Epithelial cell of prostate (primary cell): ENCODE measurements around the gene GSTM4.

ENCODE experiments used
- DNase-seq: peaks from one replicate; pipeline ENCODE4 v3.0.0-alpha.2; 2011; ENCODE audit warnings: low read depth, low spot score
- H3K27ac ChIP-seq: fragments of 450-650 bp; 2 replicates; pipeline ENCODE4 v1.5.1; 2017; ENCODE audit warnings: mild to moderate bottlenecking

GSTM4 gene

GRCh38 chr1:109655615-109656519 lies at the start of gene GSTM4:
GSTM4 (plus strand) TSS chr1:109656099; CDS start chr1:109656390, 291 bp downstream.
- DNase-seq: no peak
- H3K27ac ChIP-seq: no peak within 1 kb of the TSS

GRCh38 chr1:109609881-109610280 lies 46.0 kb upstream of the GSTM4 start:
- DNase-seq: no peak

GRCh38 chr1:109610609-109611307 lies 45.1 kb upstream of the GSTM4 start:
- no peak for DNase-seq

More at GRCh38 chr1:109609881-109610280, 46.0 kb upstream of the GSTM4 start:
- no peak overlapping the region for H3K27ac ChIP-seq

GRCh38 chr1:109611308-109611990 lies 44.5 kb upstream of the GSTM4 start:
- no peak for DNase-seq
- H3K27ac ChIP-seq: no peak overlapping the region

More at GRCh38 chr1:109610609-109611307, 45.1 kb upstream of the GSTM4 start:
- no peak overlapping the region for H3K27ac ChIP-seq

GRCh38 chr1:109613361-109614147 lies 42.3 kb upstream of the GSTM4 start:
- H3K27ac ChIP-seq: no peak overlapping the region
- DNase-seq: no peak

GRCh38 chr1:109615879-109616278 lies 40.0 kb upstream of the GSTM4 start:
- no peak overlapping the region for H3K27ac ChIP-seq
- DNase-seq: no peak

GRCh38 chr1:109616391-109616790 lies 39.5 kb upstream of the GSTM4 start:
- no peak overlapping the region for H3K27ac ChIP-seq
- DNase-seq: no peak

- peak; percentile 52 for DNase-seq
- H3K27ac ChIP-seq: peak overlapping the region; percentile 44
Observed at GRCh38 chr1:109617291-109617801, 38.6 kb upstream of the GSTM4 start.

GRCh38 chr1:109618661-109619575 lies 37.0 kb upstream of the GSTM4 start:
- no peak for DNase-seq

GRCh38 chr1:109619576-109620400 lies 36.1 kb upstream of the GSTM4 start, which contains the start of the genes AMPD2 and GNAT2:
AMPD2 (plus strand) TSS chr1:109619837; CDS start chr1:109621176, 1,339 bp downstream.
GNAT2 (minus strand) TSS chr1:109619616; CDS start chr1:109612870, 6,746 bp downstream.
- DNase-seq: peak; percentile 29
- peak within 1 kb of the TSS; percentile 65 for H3K27ac ChIP-seq

More at GRCh38 chr1:109618661-109619575, 37.0 kb upstream of the GSTM4 start:
- peak overlapping the region; percentile 65 for H3K27ac ChIP-seq

- DNase-seq: no peak
- H3K27ac ChIP-seq: peak overlapping the region; percentile 65
Observed at GRCh38 chr1:109620401-109620791, 35.5 kb upstream of the GSTM4 start.

GRCh38 chr1:109620841-109621286 lies 35.0 kb upstream of the GSTM4 start:
- no peak for DNase-seq
- H3K27ac ChIP-seq: peak overlapping the region; percentile 65

- H3K27ac ChIP-seq: no peak overlapping the region
- no peak for DNase-seq
Observed at GRCh38 chr1:109621379-109622136, 34.3 kb upstream of the GSTM4 start.

- no peak overlapping the region for H3K27ac ChIP-seq
Observed at GRCh38 chr1:109622137-109622892, 33.6 kb upstream of the GSTM4 start.

GRCh38 chr1:109622895-109623294 lies 33.0 kb upstream of the GSTM4 start:
- no peak for DNase-seq
- no peak overlapping the region for H3K27ac ChIP-seq

More at GRCh38 chr1:109622137-109622892, 33.6 kb upstream of the GSTM4 start:
- DNase-seq: no peak

GRCh38 chr1:109623601-109624161 lies 32.2 kb upstream of the GSTM4 start:
- DNase-seq: no peak
- H3K27ac ChIP-seq: no peak overlapping the region
